Neural cell (in vitro differentiated cells): ENCODE results near the gene TCN2. TPM values are rescaled to one million over a fixed set of nuclear protein-coding genes. Genes with fewer than 3 reads are reported as not detected.
A peak's percentile ranks its signal among the peaks of the same experiment; 100 is the strongest.

Source experiments
- H2AFZ ChIP-seq: fragments of 200-600, 300-800 bp; sonication (generic), shearing (Covaris generic); 2 replicates; pipeline ENCODE4 v1.6.0; 2014; ENCODE audit warnings: low read depth, mild to moderate bottlenecking, antibody characterized with exemption, low read length, moderate library complexity
- H3F3A ChIP-seq: fragments of 200-600 bp; shearing (Covaris generic); 2 replicates; pipeline ENCODE4 v1.6.1; 2016; ENCODE audit warnings: mild to moderate bottlenecking, moderate library complexity, mixed read lengths, antibody characterized with exemption, low read length; ENCODE audit not compliant: insufficient read depth, poor library complexity, severe bottlenecking
- H3K27ac ChIP-seq: fragments of 200-600, 300-800 bp; sonication (generic), shearing (Covaris generic); 2 replicates; pipeline ENCODE4 v1.5.1; 2014; ENCODE audit warnings: mild to moderate bottlenecking, low read length, moderate library complexity
- H3K27me3 ChIP-seq: fragments of 300-800, 200-600 bp; sonication (generic), shearing (Covaris generic); 2 replicates; pipeline ENCODE4 v1.6.0; 2014; ENCODE audit warnings: mild to moderate bottlenecking, low read depth, low read length, moderate library complexity; ENCODE audit not compliant: insufficient read depth
- H3K36me3 ChIP-seq: fragments of 300-800, 200-600 bp; sonication (generic), shearing (Covaris generic); 2 replicates; pipeline ENCODE4 v1.5.1; 2014; ENCODE audit warnings: mild to moderate bottlenecking, antibody characterized with exemption, low read length, moderate library complexity; ENCODE audit not compliant: insufficient read depth
- H3K4me2 ChIP-seq: fragments of 300-800, 200-600 bp; sonication (generic), shearing (Covaris generic); 2 replicates; pipeline ENCODE4 v1.6.0; 2014; ENCODE audit warnings: mild to moderate bottlenecking, low read length
- H3K4me3 ChIP-seq: fragments of 300-800, 200-600 bp; sonication (generic), shearing (Covaris generic); 2 replicates; pipeline ENCODE4 v1.5.1; 2014; ENCODE audit warnings: mild to moderate bottlenecking, low read length, moderate library complexity
- H3K79me2 ChIP-seq: fragments of 200-600 bp; shearing (Covaris generic); replicated peaks from 2 replicates; pipeline ENCODE4 v1.6.0; 2014; ENCODE audit warnings: mild to moderate bottlenecking, low read length, moderate library complexity; ENCODE audit not compliant: insufficient read depth
- H3K9ac ChIP-seq: fragments of 300-800, 200-600 bp; sonication (generic), shearing (Covaris generic); 2 replicates; pipeline ENCODE4 v1.6.1; 2016; ENCODE audit warnings: mild to moderate bottlenecking, low read length, mixed read lengths
- H3K9me2 ChIP-seq: fragments of 200-600 bp; shearing (Covaris generic); 2 replicates; pipeline ENCODE4 v1.6.1; 2016; ENCODE audit warnings: mild to moderate bottlenecking, low read length, mixed read lengths; ENCODE audit not compliant: insufficient read depth
- H3K9me3 ChIP-seq: fragments of 200-600, 300-800 bp; sonication (generic), shearing (Covaris generic); 2 replicates; pipeline ENCODE4 v1.6.1; 2016; ENCODE audit warnings: mild to moderate bottlenecking, mixed run types, low read length, moderate library complexity, mixed read lengths
- H4K20me1 ChIP-seq: fragments of 200-600 bp; shearing (Covaris generic); 2 replicates; pipeline ENCODE4 v1.6.1; 2016; ENCODE audit warnings: mild to moderate bottlenecking, mixed run types; ENCODE audit not compliant: insufficient read depth
- EP300 ChIP-seq: fragments of 450-650 bp; conservative IDR thresholded peaks from 2 replicates; pipeline ENCODE4 v1.6.1; 2014; ENCODE audit warnings: antibody characterized with exemption, mild to moderate bottlenecking, moderate library complexity; ENCODE audit not compliant: poor library complexity, severe bottlenecking
- EZH2 ChIP-seq: fragments of 200-600, 300-800 bp; shearing (Covaris generic), sonication (generic); IDR thresholded peaks from 2 replicates; pipeline ENCODE4 v1.6.1; 2014; ENCODE audit warnings: antibody characterized with exemption, low read length, borderline replicate concordance, mild to moderate bottlenecking; ENCODE audit not compliant: insufficient read depth, poor library complexity, severe bottlenecking
- POLR2AphosphoS5 ChIP-seq: IDR thresholded peaks from 2 replicates; pipeline ENCODE4 v1.6.1; 2012
- RAD21 ChIP-seq: fragments of 450-650 bp; conservative IDR thresholded peaks from 2 replicates; pipeline ENCODE4 v1.6.1; 2014; ENCODE audit warnings: antibody characterized with exemption, mild to moderate bottlenecking, moderate library complexity
- SMC3 ChIP-seq: fragments of 450-650 bp; conservative IDR thresholded peaks from 2 replicates; pipeline ENCODE4 v1.6.1; 2014; ENCODE audit warnings: antibody characterized with exemption, mild to moderate bottlenecking, moderate library complexity; ENCODE audit not compliant: poor library complexity
- TAF1 ChIP-seq: IDR thresholded peaks from 2 replicates; pipeline ENCODE4 v1.6.1; 2012; ENCODE audit warnings: low read depth
- polyA plus RNA-seq: library from polyadenylated mRNA; depleted of rRNA; stranded (reverse); fragments of >200 nt; gene quantifications from 2 replicates; pipeline ENCODE4 v1.2.3, GENCODE V29; 2014
- TF ChIP-seq, protein P1 (sequence below): fragments of 450-650 bp; IDR thresholded peaks from 2 replicates; pipeline ENCODE4 v1.5.1; 2014; ENCODE audit warnings: antibody characterized with exemption, mild to moderate bottlenecking, moderate library complexity; ENCODE audit not compliant: poor library complexity, severe bottlenecking

Gene TCN2
- polyA plus RNA-seq, 1 donor from 2014 or later, result 13.0 TPM

DNA sequence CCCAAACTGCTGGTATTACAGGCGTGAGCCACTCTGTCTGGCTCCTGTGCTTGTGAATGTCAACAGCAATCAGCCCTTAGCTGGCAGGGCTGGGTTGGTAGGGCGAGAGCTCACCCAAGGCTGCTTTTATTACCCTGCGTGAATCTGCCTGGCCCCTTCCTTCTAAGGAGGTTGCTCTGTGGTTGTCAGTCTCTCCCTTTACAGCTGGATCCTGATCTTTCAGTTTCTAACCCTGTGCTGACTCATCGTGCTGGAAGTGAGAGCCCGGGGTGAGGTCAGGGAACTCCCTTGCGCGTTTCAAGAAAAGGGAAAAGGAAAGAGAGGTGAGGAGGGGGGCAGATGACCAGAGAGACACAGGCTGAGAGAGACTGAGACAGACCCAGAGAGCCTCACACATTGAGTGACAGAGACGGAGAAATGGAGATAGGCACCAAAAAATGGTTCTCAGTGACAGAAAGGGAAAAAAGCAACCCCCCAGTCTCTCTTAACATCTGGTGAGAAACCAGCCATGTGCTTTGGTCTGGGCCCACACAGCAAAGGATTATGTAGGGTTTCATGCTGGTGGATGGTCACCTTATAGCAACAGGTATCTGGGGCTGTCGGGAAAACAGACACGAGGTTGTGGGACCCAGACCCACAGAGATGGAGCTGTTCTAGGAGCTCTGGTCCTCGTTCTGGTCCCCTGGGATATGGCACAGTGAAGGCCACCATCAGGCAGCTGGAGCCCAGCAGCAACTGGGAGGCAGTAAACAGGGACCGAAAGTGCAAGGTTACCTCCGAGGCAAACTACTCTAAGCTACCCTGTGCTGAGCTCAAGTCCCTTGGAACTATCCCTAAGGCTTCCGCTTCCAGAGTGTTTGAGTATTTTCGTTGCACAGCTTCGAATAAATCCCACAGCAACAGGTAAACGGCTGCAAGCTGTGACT, 2.5 kb downstream of the TCN2 start:
- Histone ChIP-seq H3K27me3 (no peaks in the 10 kb centered on the region), H3K4me2 (no peak overlapping the region), H3K36me3 (no peaks in the 10 kb centered on the region), H3K27ac (no peak overlapping the region), H3K9me3 (no peaks in the 10 kb centered on the region), H4K20me1 (no peaks in the 10 kb centered on the region), H3K9ac (no peak overlapping the region), H3F3A (no peaks in the 10 kb centered on the region), H2AFZ (no peak overlapping the region), H3K4me3 (peak overlapping the region; percentile 72), H3K79me2 (peaks cover 11% of the 10 kb centered on the region), H3K9me2 (no peaks in the 10 kb centered on the region)
- no peak for TF ChIP-seq TAF1
- TF ChIP-seq, protein P1, sequence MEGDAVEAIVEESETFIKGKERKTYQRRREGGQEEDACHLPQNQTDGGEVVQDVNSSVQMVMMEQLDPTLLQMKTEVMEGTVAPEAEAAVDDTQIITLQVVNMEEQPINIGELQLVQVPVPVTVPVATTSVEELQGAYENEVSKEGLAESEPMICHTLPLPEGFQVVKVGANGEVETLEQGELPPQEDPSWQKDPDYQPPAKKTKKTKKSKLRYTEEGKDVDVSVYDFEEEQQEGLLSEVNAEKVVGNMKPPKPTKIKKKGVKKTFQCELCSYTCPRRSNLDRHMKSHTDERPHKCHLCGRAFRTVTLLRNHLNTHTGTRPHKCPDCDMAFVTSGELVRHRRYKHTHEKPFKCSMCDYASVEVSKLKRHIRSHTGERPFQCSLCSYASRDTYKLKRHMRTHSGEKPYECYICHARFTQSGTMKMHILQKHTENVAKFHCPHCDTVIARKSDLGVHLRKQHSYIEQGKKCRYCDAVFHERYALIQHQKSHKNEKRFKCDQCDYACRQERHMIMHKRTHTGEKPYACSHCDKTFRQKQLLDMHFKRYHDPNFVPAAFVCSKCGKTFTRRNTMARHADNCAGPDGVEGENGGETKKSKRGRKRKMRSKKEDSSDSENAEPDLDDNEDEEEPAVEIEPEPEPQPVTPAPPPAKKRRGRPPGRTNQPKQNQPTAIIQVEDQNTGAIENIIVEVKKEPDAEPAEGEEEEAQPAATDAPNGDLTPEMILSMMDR, result no peak
- no peak for TF ChIP-seq SMC3

DNA sequence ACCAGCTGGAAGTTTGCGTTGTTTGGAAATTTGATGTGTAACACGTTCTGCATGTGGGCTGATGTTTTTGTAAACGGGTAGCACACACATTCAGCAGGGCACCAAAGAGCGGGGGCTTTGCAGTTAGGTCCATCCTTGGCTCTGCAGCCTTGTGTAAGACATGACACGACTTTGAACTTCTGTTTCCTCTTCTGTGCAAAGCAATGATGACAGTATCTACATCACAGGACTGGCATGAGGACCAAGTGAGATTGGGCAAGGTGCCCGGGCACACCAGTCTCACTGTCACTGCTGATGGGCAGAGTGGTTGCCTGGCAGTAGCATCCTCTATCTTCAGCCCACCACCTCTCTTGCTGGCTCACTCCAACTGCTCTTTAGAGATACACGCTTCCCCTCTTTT, 3.3 kb downstream of the TCN2 start:
- H3K4me2 ChIP-seq, result no peak overlapping the region
- no peak overlapping the region for H3K27ac ChIP-seq
- H3K36me3 ChIP-seq, result no peaks in the 10 kb centered on the region
- no peaks in the 10 kb centered on the region for H4K20me1 ChIP-seq
- H3K9me2 ChIP-seq, result no peaks in the 10 kb centered on the region
- H3F3A ChIP-seq, result no peaks in the 10 kb centered on the region
- H3K4me3 ChIP-seq, result no peak overlapping the region
- H3K27me3 ChIP-seq, result no peaks in the 10 kb centered on the region
- TF ChIP-seq RAD21, result no peak
- TF ChIP-seq, protein P1, result no peak
- H2AFZ ChIP-seq, result no peak overlapping the region
- peaks cover 11% of the 10 kb centered on the region for H3K79me2 ChIP-seq
- H3K9me3 ChIP-seq, result no peaks in the 10 kb centered on the region
- no peak overlapping the region for H3K9ac ChIP-seq

DNA sequence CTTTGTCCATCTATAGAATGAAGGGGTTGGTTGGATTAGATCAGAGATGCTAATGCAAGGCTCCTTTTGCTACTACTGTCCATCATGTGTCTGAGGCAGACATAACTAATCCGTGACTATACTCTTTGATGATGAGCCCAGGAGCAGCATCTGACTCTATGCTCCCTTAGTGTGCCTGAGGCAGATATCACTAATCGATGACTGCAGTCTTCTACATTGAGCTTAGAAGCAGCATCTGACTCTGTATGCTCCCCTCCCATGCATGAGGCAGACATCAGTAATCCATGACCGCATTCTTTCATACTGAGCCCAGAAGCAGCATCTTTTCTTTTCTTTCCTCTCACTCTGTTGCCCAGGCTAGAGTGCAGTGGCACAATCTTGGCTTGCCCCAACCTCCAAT, 4.2 kb downstream of the TCN2 start:
- Histone ChIP-seq H3F3A (no peaks in the 10 kb centered on the region), H3K4me2 (no peak overlapping the region), H3K9me3 (no peaks in the 10 kb centered on the region), H3K27ac (no peak overlapping the region), H3K27me3 (no peaks in the 10 kb centered on the region), H3K4me3 (no peak overlapping the region), H2AFZ (no peak overlapping the region), H3K79me2 (peaks cover 11% of the 10 kb centered on the region), H3K9me2 (no peaks in the 10 kb centered on the region), H3K9ac (no peak overlapping the region), H4K20me1 (no peaks in the 10 kb centered on the region), H3K36me3 (no peaks in the 10 kb centered on the region)
- TF ChIP-seq TAF1 (no peak), EZH2 (no peak), EP300 (no peak), SMC3 (no peak), POLR2AphosphoS5 (no peak)
